ENCODE measurements around the gene MME.

DNA sequence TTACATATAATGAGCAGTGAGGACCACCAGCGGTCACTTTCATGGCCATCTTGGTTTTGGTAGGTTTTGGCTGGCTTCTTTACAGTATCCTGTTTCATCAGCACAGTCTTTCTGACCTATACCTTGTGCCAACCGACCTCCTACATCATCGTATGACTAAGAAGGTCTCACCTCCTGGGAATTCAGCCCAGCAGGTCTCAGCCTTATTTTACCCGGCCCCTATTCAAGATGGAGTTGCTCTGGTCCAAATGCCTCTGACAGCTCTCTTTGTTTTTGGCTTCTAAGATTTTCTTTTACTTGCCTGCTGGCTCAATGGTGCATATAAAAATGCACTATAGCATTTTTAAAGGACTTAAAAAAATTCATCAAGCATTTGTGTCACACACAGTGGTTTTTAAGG is 3.2 kb upstream of the MME start:
- TF ChIP-seq, protein P1, sequence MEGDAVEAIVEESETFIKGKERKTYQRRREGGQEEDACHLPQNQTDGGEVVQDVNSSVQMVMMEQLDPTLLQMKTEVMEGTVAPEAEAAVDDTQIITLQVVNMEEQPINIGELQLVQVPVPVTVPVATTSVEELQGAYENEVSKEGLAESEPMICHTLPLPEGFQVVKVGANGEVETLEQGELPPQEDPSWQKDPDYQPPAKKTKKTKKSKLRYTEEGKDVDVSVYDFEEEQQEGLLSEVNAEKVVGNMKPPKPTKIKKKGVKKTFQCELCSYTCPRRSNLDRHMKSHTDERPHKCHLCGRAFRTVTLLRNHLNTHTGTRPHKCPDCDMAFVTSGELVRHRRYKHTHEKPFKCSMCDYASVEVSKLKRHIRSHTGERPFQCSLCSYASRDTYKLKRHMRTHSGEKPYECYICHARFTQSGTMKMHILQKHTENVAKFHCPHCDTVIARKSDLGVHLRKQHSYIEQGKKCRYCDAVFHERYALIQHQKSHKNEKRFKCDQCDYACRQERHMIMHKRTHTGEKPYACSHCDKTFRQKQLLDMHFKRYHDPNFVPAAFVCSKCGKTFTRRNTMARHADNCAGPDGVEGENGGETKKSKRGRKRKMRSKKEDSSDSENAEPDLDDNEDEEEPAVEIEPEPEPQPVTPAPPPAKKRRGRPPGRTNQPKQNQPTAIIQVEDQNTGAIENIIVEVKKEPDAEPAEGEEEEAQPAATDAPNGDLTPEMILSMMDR (IDR thresholded peaks at IDR 0.05), result no peak
- TF ChIP-seq ZFX (IDR thresholded peaks at IDR 0.05; ENCODE audit: borderline replicate concordance), result no peak

Data from 22Rv1 (cell line).